Measurements from ENCODE around the gene SLC43A1.
"Not testable (repeated sequence)": the region's sequence is repeated elsewhere in the genome, so short reads cannot be mapped to it uniquely, and the experiment has no call there.

Gene SLC43A1

DNA sequence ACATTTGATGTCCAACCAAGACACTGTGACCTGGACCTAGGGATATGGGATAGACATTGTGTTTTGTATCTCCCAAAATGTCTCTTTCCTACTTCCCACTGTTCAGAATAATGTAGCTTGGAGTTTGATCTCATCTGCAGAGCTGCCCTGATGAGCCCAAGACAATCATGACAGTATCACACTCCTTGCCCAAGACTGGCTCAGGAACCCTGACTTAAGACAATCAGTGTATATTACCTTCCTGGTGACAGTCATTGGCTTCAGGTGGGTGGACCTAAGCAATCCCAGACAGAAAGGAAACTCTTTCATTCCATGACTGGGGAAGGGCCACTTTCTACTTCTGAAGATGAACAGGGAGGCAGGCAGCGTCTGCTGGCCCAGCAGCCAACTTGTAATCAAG is 69.4 kb downstream of the SLC43A1 start:
- FAIRE-seq, result no peak
- DNase-seq (ENCODE audit: insufficient read length, low spot score), result no peak
- TF ChIP-seq, protein P1, sequence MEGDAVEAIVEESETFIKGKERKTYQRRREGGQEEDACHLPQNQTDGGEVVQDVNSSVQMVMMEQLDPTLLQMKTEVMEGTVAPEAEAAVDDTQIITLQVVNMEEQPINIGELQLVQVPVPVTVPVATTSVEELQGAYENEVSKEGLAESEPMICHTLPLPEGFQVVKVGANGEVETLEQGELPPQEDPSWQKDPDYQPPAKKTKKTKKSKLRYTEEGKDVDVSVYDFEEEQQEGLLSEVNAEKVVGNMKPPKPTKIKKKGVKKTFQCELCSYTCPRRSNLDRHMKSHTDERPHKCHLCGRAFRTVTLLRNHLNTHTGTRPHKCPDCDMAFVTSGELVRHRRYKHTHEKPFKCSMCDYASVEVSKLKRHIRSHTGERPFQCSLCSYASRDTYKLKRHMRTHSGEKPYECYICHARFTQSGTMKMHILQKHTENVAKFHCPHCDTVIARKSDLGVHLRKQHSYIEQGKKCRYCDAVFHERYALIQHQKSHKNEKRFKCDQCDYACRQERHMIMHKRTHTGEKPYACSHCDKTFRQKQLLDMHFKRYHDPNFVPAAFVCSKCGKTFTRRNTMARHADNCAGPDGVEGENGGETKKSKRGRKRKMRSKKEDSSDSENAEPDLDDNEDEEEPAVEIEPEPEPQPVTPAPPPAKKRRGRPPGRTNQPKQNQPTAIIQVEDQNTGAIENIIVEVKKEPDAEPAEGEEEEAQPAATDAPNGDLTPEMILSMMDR (IDR thresholded peaks at IDR 0.05; ENCODE audit: insufficient read depth, missing control alignments), result no peak

DNA sequence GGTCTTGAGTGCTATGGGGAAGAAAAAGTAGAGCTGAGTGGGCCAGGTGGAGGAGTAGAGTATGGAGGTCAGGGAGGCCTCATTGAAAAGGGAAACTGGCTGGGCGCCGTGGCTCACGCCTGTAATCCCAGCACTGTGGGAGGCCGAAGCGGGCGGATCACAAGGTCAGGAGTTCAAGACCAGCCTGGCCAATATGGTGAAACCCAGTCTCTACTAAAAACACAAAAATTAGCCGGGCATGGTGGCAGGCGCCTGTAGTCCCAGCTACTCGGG is 70.4 kb downstream of the SLC43A1 start:
- not testable (repeated sequence) for FAIRE-seq; DNase-seq (ENCODE audit: insufficient read length, low spot score)

DNA sequence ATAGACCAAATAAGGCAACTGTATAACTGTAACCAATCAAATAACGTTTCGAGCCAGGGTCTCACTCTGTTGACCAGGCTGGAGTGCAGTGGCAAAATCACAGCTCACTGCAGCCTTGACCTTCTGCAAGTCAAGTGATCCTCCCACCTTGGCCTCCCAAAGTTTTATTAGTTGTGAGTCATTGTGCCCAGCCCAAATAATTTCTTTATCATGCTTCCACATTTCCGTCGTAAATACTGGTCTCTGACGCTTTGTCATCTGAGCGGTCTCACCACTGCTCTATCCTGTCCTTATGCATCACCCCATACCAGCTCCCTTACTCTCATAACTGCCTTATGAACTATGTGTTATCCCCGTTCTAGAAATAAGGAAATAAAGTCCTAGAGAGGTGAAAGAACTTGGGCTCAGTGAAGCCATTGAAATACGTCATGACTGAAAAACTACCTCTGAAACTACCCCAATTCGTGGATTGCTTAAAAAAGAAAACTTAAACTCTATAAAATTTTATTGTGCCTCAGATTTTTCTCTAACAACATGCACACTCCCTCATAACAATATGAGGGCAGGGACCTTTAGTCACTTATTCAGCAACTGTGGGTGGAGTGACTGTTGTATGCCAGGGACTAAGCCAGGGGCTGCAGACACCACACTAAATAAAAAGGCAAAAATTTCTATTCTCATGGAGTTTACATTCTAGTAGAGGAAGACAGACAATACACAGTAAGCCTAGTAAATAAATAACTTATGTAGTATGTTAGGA is 71.0 kb downstream of the SLC43A1 start:
- TF ChIP-seq, protein P1 (IDR thresholded peaks at IDR 0.05; ENCODE audit: insufficient read depth, missing control alignments), result no peak
- FAIRE-seq, result no peak
- DNase-seq (ENCODE audit: insufficient read length, low spot score), result no peak

DNA sequence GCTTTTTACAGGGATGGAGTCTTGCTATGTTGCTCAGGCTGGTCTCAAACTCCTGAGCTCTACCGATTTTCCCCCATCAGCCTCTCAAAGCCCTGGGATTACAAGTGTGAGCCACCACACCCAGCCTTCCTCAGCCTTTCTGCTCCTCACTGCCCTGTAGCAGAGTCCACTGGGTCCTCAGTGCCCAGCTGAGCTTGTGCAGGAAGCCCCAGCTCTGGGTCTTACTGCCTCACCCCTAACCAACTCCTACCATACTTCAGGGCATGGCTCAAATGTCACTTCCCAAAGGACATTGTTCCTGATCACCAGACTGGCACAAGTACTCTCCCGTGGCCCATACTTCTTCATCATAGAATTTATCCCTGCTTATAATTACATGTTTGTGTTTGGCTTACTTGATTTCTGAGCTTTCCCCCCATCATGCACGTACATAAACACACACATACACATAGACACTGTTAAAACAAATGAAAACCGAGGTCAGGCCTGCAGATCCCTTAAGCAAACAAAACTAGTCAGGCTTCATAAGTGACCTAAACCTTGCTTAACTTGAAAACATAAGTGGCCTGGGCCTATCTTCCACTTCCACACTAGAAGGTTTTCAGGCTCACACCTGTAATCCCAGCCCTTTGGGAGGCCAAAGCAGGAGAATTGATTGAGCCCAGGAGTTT is 74.6 kb downstream of the SLC43A1 start:
- FAIRE-seq (no peak), DNase-seq (ENCODE audit: insufficient read length, low spot score) (no peak)

DNA sequence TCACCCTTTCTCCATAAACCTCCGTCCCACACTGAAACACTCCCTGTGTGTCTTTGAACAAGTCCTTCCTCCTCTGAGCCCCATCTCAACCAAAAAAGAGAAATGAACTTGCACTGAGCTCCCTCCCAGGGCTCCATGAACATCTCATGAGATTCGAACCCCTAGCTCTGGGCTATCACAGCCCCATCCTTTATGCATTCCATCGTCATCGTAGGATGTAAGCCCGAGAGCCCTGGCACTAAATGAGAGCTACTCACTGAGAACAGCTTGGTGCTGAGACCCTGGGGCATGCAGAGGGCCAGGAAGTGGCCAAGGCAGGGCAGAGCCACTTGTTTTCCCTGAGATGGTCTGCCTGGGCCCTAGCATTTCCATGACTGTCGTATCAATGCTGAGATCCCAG is 75.7 kb downstream of the SLC43A1 start:
- TF ChIP-seq, protein P1 (IDR thresholded peaks at IDR 0.05; ENCODE audit: insufficient read depth, missing control alignments), result no peak
- FAIRE-seq, result no peak

More for the DNA sequence above, 74.6 kb downstream of the SLC43A1 start:
- TF ChIP-seq, protein P1 (IDR thresholded peaks at IDR 0.05; ENCODE audit: insufficient read depth, missing control alignments), result no peak

DNA sequence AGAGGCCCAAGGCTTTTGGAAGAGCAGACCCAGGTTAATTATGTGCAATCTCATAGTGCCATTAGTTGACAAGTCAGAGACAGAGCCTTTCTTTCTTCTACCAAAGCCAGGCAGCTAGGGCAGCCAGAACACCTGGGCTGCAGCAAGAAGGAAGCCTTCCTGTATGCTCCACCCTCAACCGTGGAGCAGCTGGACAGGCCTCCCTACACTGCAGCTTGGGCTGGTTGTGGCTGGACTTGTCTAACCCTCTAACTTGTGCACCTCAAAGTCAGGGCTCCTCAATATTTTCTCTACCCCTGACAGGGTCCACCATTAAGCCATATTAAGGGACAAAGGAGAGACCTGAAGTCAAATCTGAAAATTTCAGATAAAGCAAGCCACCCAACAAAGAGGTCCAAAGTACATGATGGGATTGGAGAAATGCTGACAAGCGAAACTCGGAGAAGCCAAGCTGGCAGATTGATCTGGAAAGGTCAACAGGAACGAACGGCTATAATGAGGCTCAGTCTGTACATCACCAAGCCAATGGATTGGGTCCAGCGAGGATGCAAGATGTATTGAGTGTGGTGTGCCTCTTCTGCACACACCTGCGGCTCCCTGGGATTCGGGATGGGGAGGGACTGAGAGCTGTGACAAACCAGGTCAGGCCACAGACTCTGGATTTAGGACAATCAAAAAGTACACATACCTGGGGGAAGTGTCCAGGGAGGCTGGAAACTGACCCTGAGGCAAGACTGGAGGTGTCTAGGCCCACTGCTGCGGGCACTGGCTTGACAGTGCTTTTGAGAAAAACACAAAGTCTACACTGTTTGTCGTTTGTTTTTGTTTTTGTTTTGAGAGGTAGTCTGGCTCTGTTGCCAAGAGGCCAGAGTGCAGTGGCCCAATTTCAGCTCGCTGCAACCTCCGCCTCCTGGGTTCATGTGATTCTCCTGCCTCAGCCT is 76.9 kb downstream of the SLC43A1 start:
- FAIRE-seq, result no peak

More for the DNA sequence above, 75.7 kb downstream of the SLC43A1 start:
- no peak for DNase-seq (ENCODE audit: insufficient read length, low spot score)

DNA sequence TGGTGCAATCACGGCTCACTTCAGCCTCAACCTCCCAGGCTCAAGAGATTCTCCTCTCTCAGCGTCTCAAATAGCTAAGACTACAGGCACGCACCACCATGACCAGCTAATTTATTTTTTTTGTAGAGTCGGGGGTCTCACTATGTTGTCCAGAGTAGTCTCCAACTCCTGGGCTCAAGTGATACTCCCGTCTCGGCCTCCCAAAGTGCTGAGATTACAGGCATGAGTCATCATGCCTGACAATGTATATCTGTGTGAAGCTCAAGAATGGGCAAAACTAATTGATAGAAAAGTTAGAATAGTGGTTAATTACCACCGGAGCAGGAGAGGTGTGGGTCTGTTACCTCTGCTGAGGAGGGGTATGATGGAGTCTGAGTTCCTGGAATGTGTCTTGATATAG is 79.5 kb downstream of the SLC43A1 start:
- TF ChIP-seq, protein P1 (IDR thresholded peaks at IDR 0.05; ENCODE audit: insufficient read depth, missing control alignments), result no peak
- DNase-seq (ENCODE audit: insufficient read length, low spot score), result no peak
- FAIRE-seq, result no peak

More for the DNA sequence above, 76.9 kb downstream of the SLC43A1 start:
- TF ChIP-seq, protein P1 (IDR thresholded peaks at IDR 0.05; ENCODE audit: insufficient read depth, missing control alignments), result no peak
- no peak for DNase-seq (ENCODE audit: insufficient read length, low spot score)

Data from D721Med (cell line).